Measurements from ENCODE around the gene TLK2.
"Not testable (repeated sequence)": the region's sequence is repeated elsewhere in the genome, so short reads cannot be mapped to it uniquely, and the experiment has no call there.

Gene TLK2

GRCh38 chr17:62507191-62507836, 28.7 kb downstream of the TLK2 start:
- DNase-seq (ENCODE audit: low spot score in 2 of 2) = peak in 1 of 2 experiments; percentile 20
- in situ Hi-C loops (cut with MboI; ENCODE audit: low sequenced_read_pairs) = not testable (repeated sequence)

GRCh38 chr17:62510247-62510819, 31.7 kb downstream of the TLK2 start:
- H3K4me3 ChIP-seq; DNase-seq (ENCODE audit: low spot score in 2 of 2); H3K9me3 ChIP-seq; H3K36me3 ChIP-seq (replicated peaks); in situ Hi-C loops (cut with MboI; ENCODE audit: low sequenced_read_pairs); H3K27me3 ChIP-seq (ENCODE audit: low read depth): not testable (repeated sequence)
- peaks cover 12% of the 10 kb centered on the region for H3K4me1 ChIP-seq

More at GRCh38 chr17:62507191-62507836, 28.7 kb downstream of the TLK2 start:
- H3K9me3 ChIP-seq; H3K36me3 ChIP-seq (replicated peaks); H3K27me3 ChIP-seq (ENCODE audit: low read depth); H3K4me3 ChIP-seq: not testable (repeated sequence)
- peaks cover 12% of the 10 kb centered on the region for H3K4me1 ChIP-seq

- H3K9me3 ChIP-seq; DNase-seq (ENCODE audit: low spot score in 2 of 2); H3K4me3 ChIP-seq; H3K27me3 ChIP-seq (ENCODE audit: low read depth); in situ Hi-C loops (cut with MboI; ENCODE audit: low sequenced_read_pairs); H3K36me3 ChIP-seq (replicated peaks): not testable (repeated sequence)
- peaks cover 12% of the 10 kb centered on the region for H3K4me1 ChIP-seq
Observed at GRCh38 chr17:62511014-62511413, 32.4 kb downstream of the TLK2 start.

GRCh38 chr17:62516376-62516775, 37.8 kb downstream of the TLK2 start:
- H3K4me3 ChIP-seq; in situ Hi-C loops (cut with MboI; ENCODE audit: low sequenced_read_pairs); H3K27me3 ChIP-seq (ENCODE audit: low read depth); H3K36me3 ChIP-seq (replicated peaks); H3K4me1 ChIP-seq; H3K9me3 ChIP-seq; DNase-seq (ENCODE audit: low spot score in 2 of 2): not testable (repeated sequence)

GRCh38 chr17:62521295-62521694, 42.7 kb downstream of the TLK2 start:
- not testable (repeated sequence) for H3K36me3 ChIP-seq (replicated peaks); H3K4me3 ChIP-seq

GRCh38 chr17:62524077-62524476, 45.5 kb downstream of the TLK2 start:
- H3K36me3 ChIP-seq (replicated peaks); H3K4me3 ChIP-seq; H3K9me3 ChIP-seq; DNase-seq (ENCODE audit: low spot score in 2 of 2); in situ Hi-C loops (cut with MboI; ENCODE audit: low sequenced_read_pairs); H3K27me3 ChIP-seq (ENCODE audit: low read depth); H3K4me1 ChIP-seq: not testable (repeated sequence)

More at GRCh38 chr17:62521295-62521694, 42.7 kb downstream of the TLK2 start:
- DNase-seq (ENCODE audit: low spot score in 2 of 2); H3K9me3 ChIP-seq; in situ Hi-C loops (cut with MboI; ENCODE audit: low sequenced_read_pairs); H3K4me1 ChIP-seq; H3K27me3 ChIP-seq (ENCODE audit: low read depth): not testable (repeated sequence)

- DNase-seq (ENCODE audit: low spot score in 2 of 2); H3K4me3 ChIP-seq; in situ Hi-C loops (cut with MboI; ENCODE audit: low sequenced_read_pairs); H3K9me3 ChIP-seq; H3K27me3 ChIP-seq (ENCODE audit: low read depth); H3K4me1 ChIP-seq: not testable (repeated sequence)
- peaks cover 14% of the 10 kb centered on the region for H3K36me3 ChIP-seq (replicated peaks)
Observed at GRCh38 chr17:62525317-62525716, 46.7 kb downstream of the TLK2 start.

- DNase-seq (ENCODE audit: low spot score in 2 of 2); in situ Hi-C loops (cut with MboI; ENCODE audit: low sequenced_read_pairs); H3K4me1 ChIP-seq; H3K9me3 ChIP-seq; H3K4me3 ChIP-seq; H3K27me3 ChIP-seq (ENCODE audit: low read depth): not testable (repeated sequence)
- peaks cover 11% of the 10 kb centered on the region for H3K36me3 ChIP-seq (replicated peaks)
Observed at GRCh38 chr17:62530936-62531335, 52.3 kb downstream of the TLK2 start.

- not testable (repeated sequence) for H3K36me3 ChIP-seq (replicated peaks); DNase-seq (ENCODE audit: low spot score in 2 of 2); H3K9me3 ChIP-seq
Observed at GRCh38 chr17:62536557-62536956, 57.9 kb downstream of the TLK2 start.

GRCh38 chr17:62541073-62541472, 62.4 kb downstream of the TLK2 start:
- in situ Hi-C loops (cut with MboI; ENCODE audit: low sequenced_read_pairs); DNase-seq (ENCODE audit: low spot score in 2 of 2); H3K27me3 ChIP-seq (ENCODE audit: low read depth); H3K9me3 ChIP-seq; H3K36me3 ChIP-seq (replicated peaks); H3K4me3 ChIP-seq: not testable (repeated sequence)
- H3K4me1 ChIP-seq = peaks cover 22% of the 10 kb centered on the region

More at GRCh38 chr17:62536557-62536956, 57.9 kb downstream of the TLK2 start:
- H3K4me3 ChIP-seq; H3K4me1 ChIP-seq; H3K27me3 ChIP-seq (ENCODE audit: low read depth); in situ Hi-C loops (cut with MboI; ENCODE audit: low sequenced_read_pairs): not testable (repeated sequence)

GRCh38 chr17:62543278-62543775, 64.7 kb downstream of the TLK2 start:
- in situ Hi-C loops (cut with MboI; ENCODE audit: low sequenced_read_pairs); H3K9me3 ChIP-seq; H3K27me3 ChIP-seq (ENCODE audit: low read depth); H3K4me3 ChIP-seq; H3K36me3 ChIP-seq (replicated peaks): not testable (repeated sequence)
- DNase-seq (ENCODE audit: low spot score in 2 of 2) = peak; percentile 58 to 69
- H3K4me1 ChIP-seq = peaks cover 31% of the 10 kb centered on the region

- H3K4me1 ChIP-seq = peaks cover 27% of the 10 kb centered on the region
- DNase-seq (ENCODE audit: low spot score in 2 of 2); H3K9me3 ChIP-seq; in situ Hi-C loops (cut with MboI; ENCODE audit: low sequenced_read_pairs); H3K4me3 ChIP-seq; H3K36me3 ChIP-seq (replicated peaks); H3K27me3 ChIP-seq (ENCODE audit: low read depth): not testable (repeated sequence)
Observed at GRCh38 chr17:62546066-62546465, 67.4 kb downstream of the TLK2 start.

- H3K27me3 ChIP-seq (ENCODE audit: low read depth); H3K36me3 ChIP-seq (replicated peaks); H3K4me1 ChIP-seq; H3K4me3 ChIP-seq; in situ Hi-C loops (cut with MboI; ENCODE audit: low sequenced_read_pairs); H3K9me3 ChIP-seq: not testable (repeated sequence)
- DNase-seq (ENCODE audit: low spot score in 2 of 2) = peak; percentile 48 to 53
Observed at GRCh38 chr17:62552851-62553659, 74.4 kb downstream of the TLK2 start.

- H3K27me3 ChIP-seq (ENCODE audit: low read depth); DNase-seq (ENCODE audit: low spot score in 2 of 2); H3K36me3 ChIP-seq (replicated peaks); in situ Hi-C loops (cut with MboI; ENCODE audit: low sequenced_read_pairs); H3K9me3 ChIP-seq; H3K4me3 ChIP-seq: not testable (repeated sequence)
- peaks cover 10% of the 10 kb centered on the region for H3K4me1 ChIP-seq
Observed at GRCh38 chr17:62557532-62557931, 78.9 kb downstream of the TLK2 start.

Data from HAP-1 (cell line).